NCI-H146 (cell line): ENCODE measurements around the gene WFIKKN1.

Experiments
- DNase-seq: peaks from one replicate; lab custom pipeline; 2025; lab: John Stamatoyannopoulos, UW

Gene WFIKKN1

GRCh38 chr16:637081-638018 is 6.6 kb downstream of the WFIKKN1 start:
- DNase-seq: peak; percentile 55

GRCh38 chr16:638034-638543 is 7.3 kb downstream of the WFIKKN1 start:
- no peak for DNase-seq

GRCh38 chr16:638836-639235 is 8.1 kb downstream of the WFIKKN1 start:
- no peak for DNase-seq

DNA sequence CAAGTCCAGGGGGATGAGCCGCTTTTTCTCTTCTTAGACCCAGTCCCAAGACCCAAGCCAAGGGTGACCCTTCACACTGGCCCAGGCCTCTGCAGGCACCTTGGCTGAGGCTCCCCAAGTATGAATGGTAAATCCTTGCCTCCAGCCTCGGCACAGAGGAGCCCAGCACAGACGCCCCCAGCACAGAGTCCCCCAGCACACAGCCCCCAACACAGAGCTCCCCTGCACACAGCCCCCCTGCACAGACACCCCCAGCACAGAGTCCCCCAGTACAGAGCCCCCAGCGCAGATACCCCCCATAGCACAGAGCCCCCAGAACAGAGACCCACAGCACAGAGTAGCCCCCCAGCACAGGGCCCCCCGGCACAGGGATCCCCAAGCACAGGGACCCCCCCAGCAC is 9.8 kb downstream of the WFIKKN1 start:
- no peak for DNase-seq

DNA sequence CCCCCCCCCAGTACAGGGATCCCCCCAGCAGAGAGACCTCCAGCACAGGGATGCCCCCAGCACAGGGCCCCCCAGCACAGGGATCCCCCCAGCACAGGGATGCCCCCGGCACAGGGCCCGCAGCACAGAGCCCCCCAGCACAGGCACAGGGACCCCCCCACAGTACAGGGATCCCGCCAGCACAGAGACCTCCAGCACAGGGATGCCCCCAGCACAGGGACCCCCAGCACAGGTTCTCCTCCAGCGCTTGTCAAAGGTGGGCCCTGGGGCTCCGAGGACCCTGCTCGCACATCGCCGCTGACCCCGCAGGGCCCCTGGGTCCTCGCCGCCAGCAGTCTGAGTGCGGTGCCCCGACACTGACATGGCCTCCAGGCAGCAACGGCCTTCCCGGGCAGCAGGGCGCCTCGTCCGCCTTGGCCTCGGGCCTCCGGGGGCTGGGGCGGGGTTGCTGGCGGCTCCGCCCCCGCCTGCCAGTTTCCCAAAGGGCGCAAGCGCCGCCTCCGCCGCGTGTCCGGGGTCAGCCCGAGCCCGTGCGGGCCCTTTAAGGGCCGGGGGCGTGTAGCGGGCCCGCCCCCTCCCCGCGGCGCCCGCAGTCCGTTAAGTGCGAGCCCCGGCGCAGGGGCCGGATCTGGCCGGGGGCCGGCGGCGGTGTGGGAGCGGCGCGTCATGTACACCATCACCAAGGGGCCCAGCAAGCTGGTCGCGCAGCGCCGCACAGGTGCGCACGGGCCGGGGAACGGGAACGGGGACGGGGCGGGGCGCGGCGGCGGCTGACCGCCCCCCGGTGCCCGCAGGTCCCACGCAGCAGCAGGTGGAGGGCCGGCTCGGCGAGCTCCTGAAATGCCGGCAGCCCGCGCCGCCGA is 10.8 kb downstream of the WFIKKN1 start, which contains the start of gene MCRIP2:
Gene MCRIP2, plus strand, starts transcription at position 503 of the 863 bp plus-strand sequence. Its CDS starts 164 bp downstream, at position 667.
- DNase-seq: peak; percentile 92

DNA sequence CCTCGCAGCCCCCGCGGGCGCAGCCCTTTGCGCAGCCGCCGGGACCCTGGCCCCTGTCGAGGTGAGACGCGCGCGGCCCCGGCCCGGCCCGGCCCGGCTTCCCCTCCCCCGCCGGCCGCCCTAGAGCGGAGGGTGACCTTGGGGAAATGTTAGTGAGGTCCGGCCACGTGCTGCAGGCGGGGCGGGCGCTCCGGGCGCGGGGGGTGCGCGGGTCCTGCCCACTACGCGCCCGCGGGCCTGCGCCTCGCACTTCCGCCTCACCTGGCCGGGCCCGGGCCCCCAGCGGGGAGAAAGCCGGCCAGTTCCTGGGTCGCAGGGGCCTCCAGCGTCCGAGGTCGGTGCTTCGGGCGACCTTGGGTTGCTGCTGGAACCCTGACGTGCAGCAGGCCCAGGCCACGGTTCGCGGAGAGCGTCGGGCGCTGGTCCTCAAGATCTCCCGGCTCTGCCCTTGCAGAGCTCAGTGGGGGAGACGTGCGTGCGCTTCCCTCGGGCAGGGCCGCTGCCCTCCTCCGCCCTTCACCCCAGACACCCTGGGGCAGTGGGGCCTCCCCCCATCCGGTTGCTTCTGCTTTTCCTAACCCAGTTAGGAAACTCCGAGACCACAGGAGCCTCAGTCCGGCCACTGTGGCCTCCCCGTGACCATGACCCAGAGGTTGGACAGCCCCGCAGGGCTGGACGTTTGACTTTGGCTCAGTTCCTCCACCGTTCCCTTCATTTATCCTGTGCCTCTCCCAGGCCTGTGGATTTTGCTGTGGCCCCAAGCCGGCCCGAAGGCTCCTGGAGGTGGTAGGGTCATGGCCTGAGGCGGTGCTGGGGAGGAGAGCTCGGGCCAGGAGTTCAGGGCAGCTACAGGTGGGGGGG is 11.6 kb downstream of the WFIKKN1 start:
- peak; percentile 68 for DNase-seq

- DNase-seq: no peak
Observed at GRCh38 chr16:643050-643368, 12.2 kb downstream of the WFIKKN1 start.

DNA sequence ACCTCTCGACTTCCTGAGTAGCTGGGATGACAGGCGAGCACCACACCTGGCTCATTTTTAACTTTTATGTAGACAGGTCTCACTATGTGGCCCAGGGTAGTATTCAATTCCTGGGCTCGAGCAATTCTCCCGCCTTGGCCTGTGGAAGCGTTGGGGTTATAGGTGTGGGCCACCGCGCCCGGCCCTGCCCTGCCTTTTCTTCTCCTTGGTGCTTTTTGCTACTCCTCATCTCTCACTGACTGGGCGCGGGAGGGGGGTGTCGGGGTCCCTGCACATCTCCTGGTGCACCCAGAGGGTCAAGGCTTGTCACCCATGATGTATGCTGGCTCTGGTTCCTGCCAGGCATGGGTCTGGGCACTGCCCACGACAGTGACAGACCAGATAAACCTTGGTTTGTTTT is 13.8 kb downstream of the WFIKKN1 start:
- DNase-seq: no peak

GRCh38 chr16:645852-646678 is 15.3 kb downstream of the WFIKKN1 start:
- DNase-seq: no peak

GRCh38 chr16:646679-647172 is 15.9 kb downstream of the WFIKKN1 start:
- no peak for DNase-seq

GRCh38 chr16:647173-647902 is 16.6 kb downstream of the WFIKKN1 start:
- no peak for DNase-seq

DNA sequence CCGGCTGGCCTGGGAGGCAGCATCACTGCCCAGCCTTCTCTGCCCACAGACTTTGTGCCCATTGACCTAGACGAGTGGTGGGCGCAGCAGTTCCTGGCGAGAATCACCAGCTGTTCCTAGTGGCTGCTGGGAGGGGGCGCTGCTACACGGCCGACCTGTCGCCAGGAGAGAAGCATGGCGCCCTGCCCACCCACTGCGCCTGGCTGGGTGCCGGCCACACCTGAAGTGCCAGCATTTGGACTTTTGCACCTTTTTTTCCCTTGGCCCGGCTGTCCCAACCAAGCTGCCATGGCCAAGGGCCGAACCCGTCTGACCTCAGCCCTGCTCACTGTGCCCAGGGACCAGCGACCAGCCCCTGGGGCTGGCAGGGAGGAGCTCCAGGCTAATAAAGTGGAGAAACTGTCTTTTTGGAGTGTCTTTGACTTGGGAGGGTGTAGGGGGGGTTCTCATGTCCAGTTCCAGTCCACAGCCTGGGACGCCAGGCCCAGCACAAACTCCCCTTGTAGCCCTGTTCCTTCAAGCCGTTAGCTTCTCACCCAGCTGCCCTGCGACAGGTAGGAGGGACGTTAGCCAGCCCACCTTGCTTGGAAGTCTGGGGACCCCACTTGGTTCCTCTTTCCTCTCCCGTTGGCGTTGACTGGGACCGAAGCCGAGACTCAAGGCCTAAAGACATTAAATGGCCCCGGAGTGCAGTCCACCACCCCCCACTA is 17.4 kb downstream of the WFIKKN1 start:
- peak; percentile 51 for DNase-seq

DNA sequence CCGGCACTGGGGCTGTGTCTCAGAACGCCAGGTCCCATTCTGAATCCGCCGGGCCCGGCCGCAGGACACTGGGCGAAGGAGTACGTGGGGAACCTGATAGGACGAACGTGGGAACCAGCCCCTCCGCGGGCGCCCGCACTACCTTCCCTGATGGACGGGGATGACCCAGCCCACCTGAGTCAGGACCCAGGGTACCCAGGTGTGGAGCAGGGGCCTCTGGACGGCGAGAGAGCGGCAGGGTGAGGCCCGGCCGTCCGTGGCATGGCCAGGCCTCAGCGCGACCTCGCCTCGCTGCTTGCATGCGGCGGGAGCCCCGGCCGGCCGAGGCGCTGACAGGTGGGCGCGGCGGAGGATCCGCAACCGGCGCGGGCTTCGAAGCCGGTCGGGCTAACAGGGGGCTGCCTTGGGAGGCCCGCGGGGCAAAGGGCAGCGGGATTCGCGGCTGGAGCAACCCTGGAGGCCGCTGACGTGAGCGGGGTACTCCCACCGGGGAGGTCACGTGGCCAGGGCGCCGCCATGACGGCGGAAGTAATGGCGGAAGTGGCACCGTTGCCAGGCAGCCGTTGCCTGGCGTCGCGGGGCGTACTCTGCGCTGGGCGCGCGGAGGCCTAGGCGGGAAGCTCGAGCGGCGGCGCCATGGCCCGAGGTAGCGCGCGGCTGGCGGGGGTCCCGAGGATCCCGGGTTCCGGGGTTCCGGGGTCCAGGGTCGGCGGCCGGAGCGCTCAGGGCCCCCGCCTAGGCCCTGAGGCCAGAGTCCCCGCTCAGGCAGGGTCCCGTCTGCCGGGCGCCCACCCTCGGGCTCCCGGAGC is 18.2 kb downstream of the WFIKKN1 start, which contains the start of gene WDR90:
Gene WDR90, plus strand, starts transcription at position 585 of the 809 bp plus-strand sequence. Its CDS starts 52 bp downstream, at position 637.
- peak; percentile 94 for DNase-seq

- peak; percentile 37 for DNase-seq
Observed at GRCh38 chr16:649631-650030, 18.8 kb downstream of the WFIKKN1 start.

GRCh38 chr16:651844-652243 is 21.1 kb downstream of the WFIKKN1 start:
- no peak for DNase-seq

DNA sequence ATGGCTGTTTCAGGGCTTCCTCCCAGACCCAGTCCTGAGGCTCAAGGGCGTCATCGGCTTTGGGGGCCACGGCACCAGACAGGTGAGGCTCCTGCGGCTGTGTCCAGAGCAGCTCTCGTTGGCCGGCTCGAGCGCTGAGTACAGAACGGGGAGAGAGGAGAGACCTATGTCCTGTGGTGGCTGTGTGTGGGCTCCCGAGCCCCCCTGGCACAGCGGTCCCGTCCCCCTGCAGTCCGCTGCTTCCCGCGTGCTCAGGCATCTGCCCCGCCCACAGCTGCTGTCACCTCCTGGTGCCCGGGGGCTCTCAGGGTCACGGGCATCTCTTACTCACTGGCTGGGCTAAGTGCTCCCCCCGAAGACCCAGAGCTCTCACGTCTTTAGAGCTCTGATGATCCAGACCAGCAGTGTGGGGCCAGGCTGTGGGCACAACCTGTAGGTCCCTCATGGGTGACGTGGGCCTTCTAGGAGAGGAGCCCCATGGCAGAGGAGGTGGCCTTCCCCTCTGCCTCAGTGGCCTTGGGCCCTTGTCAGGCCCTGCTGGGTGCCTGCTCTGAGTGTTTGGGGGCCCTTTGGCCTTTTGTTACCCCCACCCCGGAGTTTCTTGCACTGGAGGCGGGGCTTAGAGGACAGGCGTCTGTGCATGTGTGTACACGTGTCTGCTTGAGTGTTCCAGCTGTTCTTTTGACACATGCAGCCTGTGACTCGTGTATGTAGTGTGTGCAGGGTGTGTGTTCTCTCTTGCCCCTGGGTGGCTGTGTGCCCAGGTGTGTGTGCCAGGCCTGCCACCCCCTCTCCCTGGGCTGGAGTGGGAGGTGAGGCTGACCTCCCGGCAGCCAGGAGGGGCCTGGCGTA is 21.9 kb downstream of the WFIKKN1 start:
- DNase-seq: no peak

GRCh38 chr16:654034-654433 is 23.2 kb downstream of the WFIKKN1 start:
- DNase-seq: no peak
